H1 (cell line): Measurements from ENCODE around the gene THOC7. TPM values are rescaled to one million over a fixed set of nuclear protein-coding genes. Genes with fewer than 3 reads are reported as not detected.

Source experiments
- CTCF ChIA-PET: fragments of 300-600 bp; sonication (Branson Sonifier 250); formaldehyde crosslinking; loops from one replicate; lab custom pipeline; 2021; ENCODE audit not compliant: partially characterized antibody; lab: Charles Lee
- POLR2A ChIA-PET: fragments of 300-600 bp; sonication (Branson Sonifier 250); formaldehyde crosslinking; loops from one replicate; lab custom pipeline; 2021; ENCODE audit warnings: inconsistent platforms; ENCODE audit not compliant: partially characterized antibody; lab: Charles Lee
- DNase-seq, 2 experiments: peaks; one replicate each; pipeline versions ENCODE4 v3.0.0 to v3.0.0-alpha.2; 2010 to 2022; ENCODE audit warnings: low spot score in 2 of 2, low read depth in 1 of 2, mixed read lengths in 1 of 2
- FAIRE-seq: peaks from 2 replicates; lab custom pipeline; 2011; peaks lifted over from hg19 to GRCh38; lab: Jason Lieb, UNC
- H2AFZ ChIP-seq: 2 replicates; pipeline ENCODE4 v1.8.1; 2012; ENCODE audit warnings: low read length, inconsistent platforms
- H2AK5ac ChIP-seq: 2 replicates; pipeline ENCODE4 v1.6.1; 2013; ENCODE audit warnings: low read depth, low read length
- H2BK120ac ChIP-seq: replicated peaks from 2 replicates; pipeline ENCODE3; 2013; ENCODE audit warnings: low read depth, low read length, inconsistent platforms
- H2BK12ac ChIP-seq: 2 replicates; pipeline ENCODE4 v1.6.1; 2013; ENCODE audit warnings: low read depth, low read length
- H2BK15ac ChIP-seq: 2 replicates; pipeline ENCODE4 v1.6.1; 2013; ENCODE audit warnings: low read length
- H2BK20ac ChIP-seq: 2 replicates; pipeline ENCODE4 v1.6.1; 2013; ENCODE audit warnings: low read length
- H2BK5ac ChIP-seq: 2 replicates; pipeline ENCODE4 v1.6.1; 2013; ENCODE audit warnings: low read depth, low read length
- H3K14ac ChIP-seq: 2 replicates; pipeline ENCODE4 v1.6.1; 2013; ENCODE audit warnings: inconsistent platforms; ENCODE audit not compliant: insufficient read length
- H3K18ac ChIP-seq: 2 replicates; pipeline ENCODE4 v1.6.1; 2013; ENCODE audit warnings: low read length; ENCODE audit errors: extremely low read depth
- H3K23ac ChIP-seq: 2 replicates; pipeline ENCODE4 v1.6.1; 2013; ENCODE audit warnings: inconsistent platforms; ENCODE audit not compliant: insufficient read length
- H3K23me2 ChIP-seq: 2 replicates; pipeline ENCODE4 v1.6.1; 2013; ENCODE audit warnings: low read depth, low read length
- H3K27ac ChIP-seq: 2 replicates; pipeline ENCODE4 v1.6.1; 2011; ENCODE audit warnings: low read depth, low read length, inconsistent platforms
- H3K27me3 ChIP-seq, 4 experiments: replicated peaks in 1 of 4; 1 replicate in 1 of 4; 2 replicates in 3 of 4; pipeline versions ENCODE4 v1.6.1 to v1.8.1; 2011 to 2013; ENCODE audit warnings: low read length in 3 of 4, mild to moderate bottlenecking in 3 of 4, inconsistent platforms in 2 of 4, mixed read lengths in 2 of 4, moderate library complexity in 1 of 4; ENCODE audit not compliant: control insufficient read depth in 3 of 4, insufficient read depth in 3 of 4; ENCODE audit errors: extremely low read depth in 1 of 4
- H3K36me3 ChIP-seq, 4 experiments: 2 replicates each; pipeline versions ENCODE4 v1.6.1 to v1.8.1; 2011 to 2013; ENCODE audit warnings: mild to moderate bottlenecking in 4 of 4, low read length in 3 of 4, moderate library complexity in 2 of 4, control low read depth in 1 of 4, inconsistent platforms in 1 of 4; ENCODE audit not compliant: insufficient read depth in 4 of 4, control insufficient read depth in 2 of 4
- H3K4ac ChIP-seq: replicated peaks from 2 replicates; pipeline ENCODE3; 2013; ENCODE audit warnings: low read length, low read depth, mixed read lengths, inconsistent platforms; ENCODE audit not compliant: insufficient read length
- H3K4me1 ChIP-seq, 4 experiments: replicated peaks in 1 of 4; 1 replicate in 1 of 4; 2 replicates in 3 of 4; pipeline versions ENCODE4 v1.6.1 to v1.8.1; 2011 to 2013; ENCODE audit warnings: low read length in 3 of 4, inconsistent platforms in 2 of 4, mixed read lengths in 1 of 4; ENCODE audit not compliant: insufficient read depth in 4 of 4, control insufficient read depth in 3 of 4
- H3K4me2 ChIP-seq, 2 experiments: 2 replicates each; pipeline versions ENCODE4 v1.6.1 to v1.8.1; 2011 to 2013; ENCODE audit warnings: low read depth in 2 of 2, low read length in 2 of 2, control low read depth in 1 of 2, inconsistent platforms in 1 of 2, mild to moderate bottlenecking in 1 of 2; ENCODE audit not compliant: insufficient read depth in 1 of 2
- H3K4me3 ChIP-seq, 4 experiments: fragments of 200-600, 300-600 bp in 1 of 4; sonication (generic), shearing (Covaris generic), sonication (Bioruptor Twin) in 1 of 4; 2 replicates each; pipeline versions ENCODE4 v1.5.1 to v1.8.1; 2011 to 2016; ENCODE audit warnings: low read length in 4 of 4, low read depth in 3 of 4, control low read depth in 2 of 4, inconsistent platforms in 2 of 4, mild to moderate bottlenecking in 2 of 4, mixed read lengths in 1 of 4, moderate library complexity in 1 of 4; ENCODE audit not compliant: insufficient read depth in 2 of 4; ENCODE audit errors: extremely low read depth in 1 of 4
- H3K56ac ChIP-seq: replicated peaks from 2 replicates; pipeline ENCODE3; 2013; ENCODE audit warnings: low read depth, mild to moderate bottlenecking, mixed read lengths, low read length, inconsistent platforms; ENCODE audit not compliant: insufficient read length
- H3K79me1 ChIP-seq: 2 replicates; pipeline ENCODE4 v1.6.1; 2013; ENCODE audit warnings: low read depth, low read length, control low read depth
- H3K79me2 ChIP-seq, 2 experiments: 2 replicates each; pipeline versions ENCODE4 v1.6.1 to v1.8.1; 2012 to 2013; ENCODE audit warnings: low read length in 2 of 2, mild to moderate bottlenecking in 2 of 2, inconsistent platforms in 1 of 2; ENCODE audit not compliant: insufficient read depth in 2 of 2, control insufficient read depth in 1 of 2
- H3K9ac ChIP-seq, 4 experiments: replicated peaks in 1 of 4; 1 replicate in 1 of 4; 2 replicates in 3 of 4; pipeline versions ENCODE4 v1.6.1 to v1.8.1; 2011 to 2013; ENCODE audit warnings: low read depth in 3 of 4, low read length in 3 of 4, control low read depth in 2 of 4, mild to moderate bottlenecking in 2 of 4, moderate library complexity in 2 of 4, inconsistent platforms in 1 of 4; ENCODE audit errors: extremely low read depth in 1 of 4
- H3K9me3 ChIP-seq, 2 experiments: 2 replicates each; pipeline versions ENCODE4 v1.6.1 to v1.8.1; 2012 to 2013; ENCODE audit warnings: mild to moderate bottlenecking in 2 of 2, moderate library complexity in 2 of 2, control low read depth in 1 of 2, inconsistent platforms in 1 of 2, low read depth in 1 of 2, low read length in 1 of 2, mixed read lengths in 1 of 2; ENCODE audit not compliant: insufficient read depth in 2 of 2
- H4K20me1 ChIP-seq, 2 experiments: replicated peaks in 1 of 2; 2 replicates each; pipeline versions ENCODE3 to v1.8.1; 2011 to 2013; ENCODE audit warnings: inconsistent platforms in 2 of 2, low read length in 2 of 2, mild to moderate bottlenecking in 1 of 2; ENCODE audit not compliant: insufficient read depth in 2 of 2, control insufficient read depth in 1 of 2
- H4K5ac ChIP-seq: 2 replicates; pipeline ENCODE4 v1.6.1; 2013; ENCODE audit warnings: low read length, low read depth, mixed read lengths, inconsistent platforms; ENCODE audit not compliant: insufficient read length
- H4K8ac ChIP-seq: 2 replicates; pipeline ENCODE4 v1.8.0; 2013; ENCODE audit warnings: mild to moderate bottlenecking, moderate library complexity, low read length, inconsistent platforms; ENCODE audit not compliant: insufficient read depth; ENCODE audit errors: extremely low read depth
- H4K91ac ChIP-seq: replicated peaks from 2 replicates; pipeline ENCODE3; 2013; ENCODE audit warnings: low read length, mixed read lengths, inconsistent platforms; ENCODE audit not compliant: insufficient read length
- BACH1 ChIP-seq: IDR thresholded peaks from 2 replicates; pipeline ENCODE4 v1.6.1; 2012; ENCODE audit warnings: low read length, improper control_type of control experiment
- CHD1 ChIP-seq: IDR thresholded peaks from 2 replicates; pipeline ENCODE4 v1.6.1; 2012; ENCODE audit warnings: low read depth, low read length, improper control_type of control experiment
- CREB1 ChIP-seq: IDR thresholded peaks from 2 replicates; pipeline ENCODE4 v1.6.1; 2012; ENCODE audit warnings: inconsistent platforms
- EP300 ChIP-seq, 2 experiments: IDR thresholded peaks; 1 replicate in 1 of 2; 2 replicates in 1 of 2; pipeline ENCODE4 v1.6.1; 2011 to 2012; ENCODE audit warnings: low read depth in 2 of 2, low read length in 2 of 2, mild to moderate bottlenecking in 2 of 2, borderline replicate concordance in 1 of 2, inconsistent platforms in 1 of 2, moderate library complexity in 1 of 2
- GTF2F1 ChIP-seq: IDR thresholded peaks from 2 replicates; pipeline ENCODE4 v1.6.1; 2012; ENCODE audit warnings: low read depth, low read length, improper control_type of control experiment, borderline replicate concordance
- MAFK ChIP-seq: IDR thresholded peaks from 2 replicates; pipeline ENCODE4 v1.6.1; 2012; ENCODE audit warnings: low read depth, mild to moderate bottlenecking, improper control_type of control experiment, low read length
- POLR2A ChIP-seq, 2 experiments: IDR thresholded peaks; 1 replicate in 1 of 2; 2 replicates in 1 of 2; pipeline ENCODE4 v1.6.1; 2011; ENCODE audit warnings: low read depth in 2 of 2, low read length in 2 of 2, mild to moderate bottlenecking in 2 of 2; ENCODE audit errors: control extremely low read depth in 1 of 2
- RXRA ChIP-seq: IDR thresholded peaks from 2 replicates; pipeline ENCODE4 v1.6.1; 2011; ENCODE audit warnings: low read depth, mild to moderate bottlenecking, low read length, moderate library complexity; ENCODE audit not compliant: insufficient read depth
- SIRT6 ChIP-seq: IDR thresholded peaks from one replicate; pipeline ENCODE4 v1.7.1; 2012; ENCODE audit warnings: low read length, inconsistent platforms
- SP1 ChIP-seq: IDR thresholded peaks from 2 replicates; pipeline ENCODE4 v1.6.1; 2011; ENCODE audit warnings: low read depth, low read length
- ZNF274 ChIP-seq: IDR thresholded peaks from 2 replicates; pipeline ENCODE4 v1.7.0; 2012; ENCODE audit warnings: low read length, borderline replicate concordance; ENCODE audit errors: extremely low read depth
- polyA plus RNA-seq, 7 experiments: library from polyadenylated mRNA; depleted of rRNA in 3 of 7; stranded (reverse) in 5 of 7; unstranded in 2 of 7; fragments of >200 nt in 5 of 7; fragments of 200-250 nt in 2 of 7; gene quantifications; 1 replicate in 5 of 7; 2 replicates in 1 of 7; 4 replicates in 1 of 7; pipeline versions ENCODE4 v1.2.1 to v1.2.3, GENCODE V29; 2011 to 2013; ENCODE audit warnings: missing spikeins in 2 of 7, mixed read lengths in 2 of 7
- total RNA-seq: library from RNA; stranded (reverse); fragmentation: NEBNext Ultra II Directional; extraction: Animal tissue kit (Norgen Biotek cat#: 25700); gene quantifications from 2 replicates; pipeline ENCODE4 v1.2.1, GENCODE V29; 2021
- TF ChIP-seq, protein P1 (sequence below): IDR thresholded peaks from 2 replicates; pipeline ENCODE4 v1.6.1; 2011; ENCODE audit warnings: low read length, improper control_type of control experiment
- TF ChIP-seq, protein P2 (sequence below), 3 experiments: IDR thresholded peaks; 1 replicate in 2 of 3; 2 replicates in 1 of 3; pipeline versions ENCODE4 v1.5.1 to v1.6.1; 2011; ENCODE audit warnings: low read length in 3 of 3, mild to moderate bottlenecking in 3 of 3, inconsistent platforms in 2 of 3, low read depth in 1 of 3, moderate library complexity in 1 of 3; ENCODE audit not compliant: insufficient read depth in 1 of 3; ENCODE audit errors: control extremely low read depth in 1 of 3

The THOC7 gene
- total and polyA plus RNA-seq, 2 of the 8 experiments (the other 6 are each of a cell fraction or from before 2014, with no cell fraction given): 18.7 to 74.0 TPM

DNA sequence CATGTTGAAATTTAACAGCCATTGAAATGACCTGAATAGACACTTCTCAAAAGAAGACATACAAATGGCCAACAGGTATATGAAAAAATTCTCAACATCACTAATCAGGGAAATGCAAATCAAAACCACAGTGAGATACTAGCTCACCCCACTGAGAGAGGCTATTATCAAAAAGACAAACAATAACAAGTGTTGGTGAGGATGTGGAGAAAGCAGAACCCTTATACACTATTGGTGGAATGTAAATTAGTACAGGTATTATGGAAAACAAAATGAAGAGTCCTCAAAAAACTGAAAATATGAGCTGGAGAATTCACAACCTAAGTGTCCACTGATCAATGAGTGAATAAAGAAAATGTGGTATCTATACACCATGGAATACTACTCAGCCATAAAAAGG is 21.5 kb downstream of the THOC7 start:
- no peak overlapping the region for H3K18ac ChIP-seq
- H3K36me3 ChIP-seq: no peaks in the 10 kb centered on the region
- H2BK12ac ChIP-seq: no peak overlapping the region
- H4K8ac ChIP-seq: no peak overlapping the region
- H4K91ac ChIP-seq: no peak overlapping the region
- no peak overlapping the region for H3K9ac ChIP-seq
- H3K79me1 ChIP-seq: peaks cover 2% of the 10 kb centered on the region; the same call in 1 of the 2 replicates
- no peaks in the 10 kb centered on the region for H4K20me1 ChIP-seq
- H3K23ac ChIP-seq: no peak overlapping the region
- H3K56ac ChIP-seq: no peak overlapping the region
- no peak overlapping the region for H2BK20ac ChIP-seq
- no peak overlapping the region for H3K4me3 ChIP-seq
- no peak for FAIRE-seq
- no peak overlapping the region for H3K14ac ChIP-seq
- H2BK5ac ChIP-seq: no peak overlapping the region
- H3K79me2 ChIP-seq: peaks cover 0 to 11% of the 10 kb centered on the region in 2 experiments; a peak in 3 of 4 replicates
- no peak overlapping the region for H3K27ac ChIP-seq
- no peak overlapping the region for H2BK15ac ChIP-seq
- H2BK120ac ChIP-seq: no peak overlapping the region
- H3K4me2 ChIP-seq: no peak overlapping the region
- no peaks in the 10 kb centered on the region for H3K27me3 ChIP-seq
- no peak overlapping the region for H3K4ac ChIP-seq
- H3K23me2 ChIP-seq: no peaks in the 10 kb centered on the region
- POLR2A ChIA-PET: no interaction called here
- no peak overlapping the region for H4K5ac ChIP-seq
- no peaks in the 10 kb centered on the region; a peak in 1 of 7 replicates for H3K4me1 ChIP-seq
- H2AK5ac ChIP-seq: no peak overlapping the region
- H3K9me3 ChIP-seq: no peaks in the 10 kb centered on the region
- CTCF ChIA-PET: interaction anchor here (0.9 to 1.3 kb wide), 3 partner anchors 9 to 186 kb away, joined by 3 to 4 read pairs (median 4); no protein-coding TSS in a partner anchor
- no peak overlapping the region for H2AFZ ChIP-seq
- no peak for DNase-seq
- no peak for TF ChIP-seq GTF2F1
- TF ChIP-seq, protein P1, sequence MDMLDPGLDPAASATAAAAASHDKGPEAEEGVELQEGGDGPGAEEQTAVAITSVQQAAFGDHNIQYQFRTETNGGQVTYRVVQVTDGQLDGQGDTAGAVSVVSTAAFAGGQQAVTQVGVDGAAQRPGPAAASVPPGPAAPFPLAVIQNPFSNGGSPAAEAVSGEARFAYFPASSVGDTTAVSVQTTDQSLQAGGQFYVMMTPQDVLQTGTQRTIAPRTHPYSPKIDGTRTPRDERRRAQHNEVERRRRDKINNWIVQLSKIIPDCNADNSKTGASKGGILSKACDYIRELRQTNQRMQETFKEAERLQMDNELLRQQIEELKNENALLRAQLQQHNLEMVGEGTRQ: no peak
- no peak for TF ChIP-seq CHD1
- no peak for TF ChIP-seq POLR2A (IDR thresholded peaks at IDR 0.05; ENCODE audit: control extremely low read depth in 1 of 2, low read depth in 2 of 2, low read length in 2 of 2)
- TF ChIP-seq EP300 (IDR thresholded peaks at IDR 0.05; ENCODE audit: borderline replicate concordance in 1 of 2, low read depth in 2 of 2, low read length in 2 of 2): no peak
- no peak for TF ChIP-seq SP1
- TF ChIP-seq SIRT6: no peak
- no peak for TF ChIP-seq BACH1
- no peak for TF ChIP-seq ZNF274
- TF ChIP-seq, protein P2, sequence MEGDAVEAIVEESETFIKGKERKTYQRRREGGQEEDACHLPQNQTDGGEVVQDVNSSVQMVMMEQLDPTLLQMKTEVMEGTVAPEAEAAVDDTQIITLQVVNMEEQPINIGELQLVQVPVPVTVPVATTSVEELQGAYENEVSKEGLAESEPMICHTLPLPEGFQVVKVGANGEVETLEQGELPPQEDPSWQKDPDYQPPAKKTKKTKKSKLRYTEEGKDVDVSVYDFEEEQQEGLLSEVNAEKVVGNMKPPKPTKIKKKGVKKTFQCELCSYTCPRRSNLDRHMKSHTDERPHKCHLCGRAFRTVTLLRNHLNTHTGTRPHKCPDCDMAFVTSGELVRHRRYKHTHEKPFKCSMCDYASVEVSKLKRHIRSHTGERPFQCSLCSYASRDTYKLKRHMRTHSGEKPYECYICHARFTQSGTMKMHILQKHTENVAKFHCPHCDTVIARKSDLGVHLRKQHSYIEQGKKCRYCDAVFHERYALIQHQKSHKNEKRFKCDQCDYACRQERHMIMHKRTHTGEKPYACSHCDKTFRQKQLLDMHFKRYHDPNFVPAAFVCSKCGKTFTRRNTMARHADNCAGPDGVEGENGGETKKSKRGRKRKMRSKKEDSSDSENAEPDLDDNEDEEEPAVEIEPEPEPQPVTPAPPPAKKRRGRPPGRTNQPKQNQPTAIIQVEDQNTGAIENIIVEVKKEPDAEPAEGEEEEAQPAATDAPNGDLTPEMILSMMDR (IDR thresholded peaks at IDR 0.05; ENCODE audit: control extremely low read depth in 1 of 3, insufficient read depth in 1 of 3, low read depth in 1 of 3, low read length in 3 of 3): no peak
- TF ChIP-seq CREB1: no peak
- TF ChIP-seq RXRA: no peak
- no peak for TF ChIP-seq MAFK
